Suppressor macrophage treated with lipopolysaccharide for 4 hours (primary cell): Measurements from ENCODE around the gene PGLYRP4.
"Not testable (repeated sequence)": the region's sequence is repeated elsewhere in the genome, so short reads cannot be mapped to it uniquely, and the experiment has no call there.

Experiments
- DNase-seq: peaks from one replicate; pipeline ENCODE4 v3.0.0-alpha.2; 2020

The PGLYRP4 gene

GRCh38 chr1:153355445-153356071 lies 6.9 kb upstream of the PGLYRP4 start:
- DNase-seq = peak; percentile 89

GRCh38 chr1:153354515-153355193 lies 6.0 kb upstream of the PGLYRP4 start:
- no peak for DNase-seq

GRCh38 chr1:153353226-153353947 lies 4.7 kb upstream of the PGLYRP4 start:
- no peak for DNase-seq

- DNase-seq = peak; percentile 81
These were observed 3.9 kb upstream of the PGLYRP4 start for GRCh38 chr1:153352523-153352922.

- no peak for DNase-seq
These were observed 1.8 kb upstream of the PGLYRP4 start for GRCh38 chr1:153350321-153350957.

GRCh38 chr1:153349363-153350320 lies 1.0 kb upstream of the PGLYRP4 start:
- no peak for DNase-seq

- DNase-seq = no peak
These were observed 785 bp downstream of the PGLYRP4 start for GRCh38 chr1:153347856-153348255.

GRCh38 chr1:153347049-153347448 lies 1.6 kb downstream of the PGLYRP4 start:
- DNase-seq = not testable (repeated sequence)

- DNase-seq = no peak
These were observed 2.4 kb downstream of the PGLYRP4 start for GRCh38 chr1:153346077-153346723.

- DNase-seq = no peak
These were observed 3.2 kb downstream of the PGLYRP4 start for GRCh38 chr1:153345187-153346076.

- peak; percentile 43 for DNase-seq
These were observed 4.0 kb downstream of the PGLYRP4 start for GRCh38 chr1:153344718-153345025.

GRCh38 chr1:153343811-153344717 lies 4.6 kb downstream of the PGLYRP4 start:
- DNase-seq = no peak

- no peak for DNase-seq
These were observed 5.5 kb downstream of the PGLYRP4 start for GRCh38 chr1:153343040-153343681.

GRCh38 chr1:153342178-153342577 lies 6.5 kb downstream of the PGLYRP4 start:
- no peak for DNase-seq

GRCh38 chr1:153341431-153341934 lies 7.2 kb downstream of the PGLYRP4 start:
- DNase-seq = no peak

GRCh38 chr1:153340356-153340755 lies 8.3 kb downstream of the PGLYRP4 start:
- DNase-seq = no peak

GRCh38 chr1:153339802-153340201 lies 8.8 kb downstream of the PGLYRP4 start:
- DNase-seq = no peak

- DNase-seq = no peak
These were observed 10.4 kb downstream of the PGLYRP4 start for GRCh38 chr1:153337980-153338853.
